DND-41 (cell line): ENCODE data around the gene METTL26.
A peak's percentile ranks its signal among the peaks of the same experiment; 100 is the strongest.

Source experiments
- ATAC-seq: fragments of 200-7000 bp; cut with Tn5 transposase; 3 replicates; pipeline ENCODE4 v1.9.1; 2021; ENCODE audit warnings: low read depth; ENCODE audit not compliant: insufficient read depth
- DNase-seq: peaks from one replicate; pipeline ENCODE4 v3.0.0-alpha.2; 2020
- H2AFZ ChIP-seq: 2 replicates; pipeline ENCODE4 v1.6.0; 2012; ENCODE audit warnings: low read depth, low read length
- H3K27ac ChIP-seq: 2 replicates; pipeline ENCODE4 v1.5.1; 2012; ENCODE audit warnings: low read length, inconsistent platforms
- H3K27me3 ChIP-seq: fragments of 200-600 bp; sonication (generic); 2 replicates; pipeline ENCODE4 v1.6.0; 2012; ENCODE audit warnings: low read length, mild to moderate bottlenecking, inconsistent platforms; ENCODE audit not compliant: insufficient read depth, poor library complexity
- H3K36me3 ChIP-seq: 2 replicates; pipeline ENCODE4 v1.5.1; 2012; ENCODE audit warnings: low read length, inconsistent platforms; ENCODE audit not compliant: insufficient read depth
- H3K4me1 ChIP-seq: 2 replicates; pipeline ENCODE4 v1.5.1; 2012; ENCODE audit warnings: mild to moderate bottlenecking, low read length; ENCODE audit not compliant: insufficient read depth
- H3K4me2 ChIP-seq: 2 replicates; pipeline ENCODE4 v1.6.0; 2012; ENCODE audit warnings: mild to moderate bottlenecking, moderate library complexity, low read length, inconsistent platforms; ENCODE audit not compliant: insufficient read depth
- H3K4me3 ChIP-seq, 2 experiments: fragments of 200-600 bp in 1 of 2; shearing (Covaris generic) in 1 of 2; 2 replicates each; pipeline ENCODE4 v1.5.1; 2012 to 2016; ENCODE audit warnings: inconsistent platforms in 2 of 2, low read length in 2 of 2, mild to moderate bottlenecking in 2 of 2, low read depth in 1 of 2, moderate library complexity in 1 of 2
- H3K79me2 ChIP-seq: 2 replicates; pipeline ENCODE4 v1.6.0; 2012; ENCODE audit warnings: low read length, inconsistent platforms; ENCODE audit not compliant: insufficient read depth
- H3K9ac ChIP-seq: 2 replicates; pipeline ENCODE4 v1.6.0; 2012; ENCODE audit warnings: low read depth, mild to moderate bottlenecking, inconsistent platforms, low read length, moderate library complexity
- H3K9me3 ChIP-seq: 2 replicates; pipeline ENCODE4 v1.5.1; 2012; ENCODE audit warnings: low read length, moderate library complexity, mild to moderate bottlenecking, inconsistent platforms; ENCODE audit not compliant: insufficient read depth, severe bottlenecking
- H4K20me1 ChIP-seq: 2 replicates; pipeline ENCODE4 v1.6.0; 2012; ENCODE audit warnings: low read length; ENCODE audit not compliant: insufficient read depth
- EZH2 ChIP-seq: IDR thresholded peaks from 3 replicates; pipeline ENCODE4 v1.6.1; 2012; ENCODE audit warnings: borderline replicate concordance, low read depth, mild to moderate bottlenecking, moderate library complexity, low read length, inconsistent platforms; ENCODE audit not compliant: severe bottlenecking
- TF ChIP-seq, protein P1 (sequence below): IDR thresholded peaks from 2 replicates; pipeline ENCODE4 v1.5.1; 2012; ENCODE audit warnings: borderline replicate concordance, low read length, moderate library complexity, mild to moderate bottlenecking; ENCODE audit not compliant: poor library complexity, severe bottlenecking; ENCODE audit errors: extremely low read depth

Gene METTL26

DNA sequence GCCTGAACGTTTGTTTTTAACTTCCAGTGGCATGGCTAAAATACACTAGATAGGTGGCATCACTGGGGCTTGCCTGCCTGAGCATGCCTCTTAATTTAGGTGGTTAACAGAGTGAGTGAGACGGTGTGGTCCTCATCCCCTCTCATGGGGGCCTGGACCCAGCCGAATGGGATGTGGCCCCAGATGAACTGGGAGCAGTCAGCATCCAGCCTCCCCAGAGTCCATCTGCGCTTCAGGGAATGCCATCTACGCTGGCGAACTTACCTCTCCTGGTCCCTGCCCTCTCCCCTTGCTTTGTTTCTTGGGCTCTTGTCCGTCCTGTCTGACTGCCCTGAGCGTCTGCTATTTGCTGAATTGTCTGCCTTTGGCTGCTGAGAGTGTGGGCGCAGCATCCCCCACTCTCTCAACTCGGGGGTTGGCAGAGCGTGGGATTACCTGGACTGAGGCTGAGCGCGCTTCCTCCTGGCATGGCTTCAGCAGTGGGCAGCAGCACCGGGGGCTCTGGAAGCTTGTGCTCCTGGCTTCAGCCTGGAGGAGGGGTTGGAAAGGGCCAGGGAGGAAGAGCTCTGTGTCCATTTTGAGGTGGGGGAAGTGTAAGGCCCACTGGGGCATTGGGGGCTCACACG, 44.1 kb downstream of the METTL26 start:
- Histone ChIP-seq H4K20me1 (peaks cover 69% of the 10 kb centered on the region), H3K9ac (peak overlapping the region; percentile 6; the same call in 1 of the 2 replicates), H3K36me3 (peaks cover 20% of the 10 kb centered on the region), H3K4me2 (peak overlapping the region; percentile 100), H3K27ac (0 out of 2 replicates have a peak overlapping the region, but pooled peaks have one; percentile 6), H3K79me2 (peaks cover 84% of the 10 kb centered on the region), H3K4me1 (peaks cover 33% of the 10 kb centered on the region), H3K27me3 (no peaks in the 10 kb centered on the region), H3K9me3 (no peaks in the 10 kb centered on the region), H2AFZ (no peak overlapping the region), H3K4me3 (no peak overlapping the region)
- DNase-seq (no peak), ATAC-seq (no peak)
- TF ChIP-seq, protein P1, sequence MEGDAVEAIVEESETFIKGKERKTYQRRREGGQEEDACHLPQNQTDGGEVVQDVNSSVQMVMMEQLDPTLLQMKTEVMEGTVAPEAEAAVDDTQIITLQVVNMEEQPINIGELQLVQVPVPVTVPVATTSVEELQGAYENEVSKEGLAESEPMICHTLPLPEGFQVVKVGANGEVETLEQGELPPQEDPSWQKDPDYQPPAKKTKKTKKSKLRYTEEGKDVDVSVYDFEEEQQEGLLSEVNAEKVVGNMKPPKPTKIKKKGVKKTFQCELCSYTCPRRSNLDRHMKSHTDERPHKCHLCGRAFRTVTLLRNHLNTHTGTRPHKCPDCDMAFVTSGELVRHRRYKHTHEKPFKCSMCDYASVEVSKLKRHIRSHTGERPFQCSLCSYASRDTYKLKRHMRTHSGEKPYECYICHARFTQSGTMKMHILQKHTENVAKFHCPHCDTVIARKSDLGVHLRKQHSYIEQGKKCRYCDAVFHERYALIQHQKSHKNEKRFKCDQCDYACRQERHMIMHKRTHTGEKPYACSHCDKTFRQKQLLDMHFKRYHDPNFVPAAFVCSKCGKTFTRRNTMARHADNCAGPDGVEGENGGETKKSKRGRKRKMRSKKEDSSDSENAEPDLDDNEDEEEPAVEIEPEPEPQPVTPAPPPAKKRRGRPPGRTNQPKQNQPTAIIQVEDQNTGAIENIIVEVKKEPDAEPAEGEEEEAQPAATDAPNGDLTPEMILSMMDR, result no peak
- TF ChIP-seq EZH2, result no peak

DNA sequence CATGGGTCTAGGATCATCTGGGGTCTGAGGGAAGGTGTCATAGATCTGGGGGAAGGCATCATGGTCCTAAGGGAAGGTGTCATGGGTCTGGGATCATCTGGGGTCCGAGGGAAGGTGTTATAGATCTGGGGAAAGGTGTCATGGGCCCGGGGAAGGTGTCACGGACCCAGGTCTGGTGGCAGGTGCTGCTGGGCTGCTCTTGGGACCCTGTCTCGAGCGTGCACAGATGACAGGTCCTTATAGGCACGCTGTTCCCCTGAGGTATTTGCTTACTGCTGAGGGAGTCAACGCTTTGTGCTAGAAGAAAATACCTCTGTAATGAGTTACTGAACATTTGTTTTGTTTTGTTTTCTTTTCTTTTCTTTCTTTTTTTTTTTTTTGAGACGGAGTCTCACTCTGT, 44.9 kb downstream of the METTL26 start:
- Histone ChIP-seq H3K4me2 (peak overlapping the region; percentile 100), H3K9me3 (no peaks in the 10 kb centered on the region), H2AFZ (no peak overlapping the region), H3K4me3 (peak overlapping the region in 1 of 2 experiments; percentile 85; a peak in 2 of 4 replicates), H3K4me1 (peaks cover 36% of the 10 kb centered on the region), H3K36me3 (peaks cover 18% of the 10 kb centered on the region), H3K27me3 (no peaks in the 10 kb centered on the region), H3K27ac (no peak overlapping the region), H3K9ac (peak overlapping the region; percentile 87), H3K79me2 (peaks cover 78% of the 10 kb centered on the region), H4K20me1 (peaks cover 72% of the 10 kb centered on the region)
- ATAC-seq (no peak), DNase-seq (no peak)
- TF ChIP-seq EZH2, result no peak
- TF ChIP-seq, protein P1, result no peak

DNA sequence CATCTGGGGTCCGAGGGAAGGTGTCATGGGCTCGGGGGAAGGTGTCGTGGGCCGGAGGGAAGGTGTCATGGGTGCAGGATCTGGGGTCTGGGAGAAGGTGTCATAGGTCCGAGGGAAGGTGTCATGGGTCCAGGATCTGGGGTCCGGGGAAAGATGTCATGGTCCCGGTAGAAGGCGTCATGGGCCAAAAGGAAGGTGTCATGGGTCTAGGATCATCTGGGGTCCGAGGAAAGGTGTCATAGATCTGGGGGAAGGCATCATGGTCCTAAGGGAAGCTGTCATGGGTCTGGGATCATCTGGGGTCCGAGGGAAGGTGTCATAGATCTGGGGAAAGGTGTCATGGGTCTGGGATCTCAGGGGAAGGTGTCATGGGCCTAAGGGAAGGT, 45.3 kb downstream of the METTL26 start:
- Histone ChIP-seq H4K20me1 (peaks cover 69% of the 10 kb centered on the region), H3K9ac (peak overlapping the region; percentile 87), H3K27ac (peak overlapping the region; percentile 75), H3K4me3 (peak overlapping the region; percentile 85 to 86; a peak in 3 of 4 replicates), H3K79me2 (peaks cover 74% of the 10 kb centered on the region), H3K27me3 (no peaks in the 10 kb centered on the region), H3K36me3 (peaks cover 14% of the 10 kb centered on the region), H3K4me1 (peaks cover 36% of the 10 kb centered on the region), H3K9me3 (no peaks in the 10 kb centered on the region), H2AFZ (no peak overlapping the region), H3K4me2 (peak overlapping the region; percentile 100)
- ATAC-seq, result no peak
- no peak for DNase-seq
- TF ChIP-seq EZH2, result no peak
- TF ChIP-seq, protein P1, result no peak
